ENCODE measurements around the gene PVR.

The PVR gene

GRCh38 chr19:44689290-44690130 lies 45.8 kb downstream of the PVR start (continued):
- TF ChIP-seq SP3 (tag by site-specific recombination; IDR thresholded peaks at IDR 0.05) = peak; percentile 34; the same call in 1 of the 2 replicates
- no peak for TF ChIP-seq ZFP37 (tag by site-specific recombination; IDR thresholded peaks at IDR 0.05)
- TF ChIP-seq ZNF184 (tag by site-specific recombination; IDR thresholded peaks at IDR 0.05) = no peak
- TF ChIP-seq REPIN1 (tag by site-specific recombination; IDR thresholded peaks at IDR 0.05; ENCODE audit: low read depth) = no peak
- TF ChIP-seq ZNF16 (tag by site-specific recombination; IDR thresholded peaks at IDR 0.05; ENCODE audit: low read depth) = peak; percentile 84
- TF ChIP-seq ZNF654 (tag by site-specific recombination; IDR thresholded peaks at IDR 0.05; ENCODE audit: low read depth) = peak; percentile 86
- no peak for TF ChIP-seq ZNF670 (tag by site-specific recombination; IDR thresholded peaks at IDR 0.05; ENCODE audit: low read depth)
- TF ChIP-seq ZNF391 (tag by site-specific recombination; IDR thresholded peaks at IDR 0.05; ENCODE audit: borderline replicate concordance, low read depth) = 0 out of 2 replicates have a peak, but pooled peaks have one; percentile 22

- Histone ChIP-seq H3K4me1 (ENCODE audit: control insufficient read depth, insufficient read depth, low read length) (no peaks in the 10 kb centered on the region), H3K36me3 (ENCODE audit: control insufficient read depth in 2 of 2, insufficient read depth in 1 of 2, low read length in 2 of 2) (no peaks in the 10 kb centered on the region), H3K9me3 (ENCODE audit: control insufficient read depth, insufficient read depth, low read depth, low read length) (no peaks in the 10 kb centered on the region), H3K4me3 (ENCODE audit: low read depth, low read length) (no peak overlapping the region), H3K27ac (ENCODE audit: extremely low read depth, low read depth, low read length) (no peak overlapping the region)
- TF ChIP-seq PATZ1 (tag by site-specific recombination; IDR thresholded peaks at IDR 0.05) = no peak
- no peak for TF ChIP-seq ZXDB (tag by site-specific recombination; IDR thresholded peaks at IDR 0.05)
- no peak for TF ChIP-seq PRDM4 (tag by site-specific recombination; IDR thresholded peaks at IDR 0.05)
- no peak for TF ChIP-seq ZNF626 (tag by site-specific recombination; IDR thresholded peaks at IDR 0.05)
- ChIA-PET POLR2A (interaction anchor here (1.4 kb wide), 1 partner anchor 81 kb away, joined by 5 read pairs; no protein-coding TSS in a partner anchor), CTCF (interaction anchor here (0.6 to 7.9 kb wide), 25 partner anchors 10 to 264 kb away, joined by 3 to 106 read pairs (median 6); partner anchors contain the start of gene BCAM)
Observed at GRCh38 chr19:44690131-44690440, 46.4 kb downstream of the PVR start.

GRCh38 chr19:44692379-44692721 lies 48.6 kb downstream of the PVR start:
- POLR2A ChIA-PET = no interaction called here
- CTCF ChIA-PET = interaction anchor here (0.6 to 7.9 kb wide), 3 partner anchors 14 to 122 kb away, joined by 3 to 106 read pairs (median 4); no protein-coding TSS in a partner anchor
- Histone ChIP-seq H3K36me3 (ENCODE audit: control insufficient read depth in 2 of 2, insufficient read depth in 1 of 2, low read length in 2 of 2) (no peaks in the 10 kb centered on the region), H3K27ac (ENCODE audit: extremely low read depth, low read depth, low read length) (no peak overlapping the region), H3K9me3 (ENCODE audit: control insufficient read depth, insufficient read depth, low read depth, low read length) (no peaks in the 10 kb centered on the region), H3K4me1 (ENCODE audit: control insufficient read depth, insufficient read depth, low read length) (no peaks in the 10 kb centered on the region), H3K4me3 (ENCODE audit: low read depth, low read length) (no peak overlapping the region)
- TF ChIP-seq OVOL3 (tag by site-specific recombination; IDR thresholded peaks at IDR 0.05) (no peak), ZNF350 (tag by site-specific recombination; IDR thresholded peaks at IDR 0.05) (no peak), SETDB1 (IDR thresholded peaks at IDR 0.05; ENCODE audit: insufficient read length, low read length) (no peak), ZNF423 (tag by site-specific recombination; IDR thresholded peaks at IDR 0.05) (no peak), TRIM28 (IDR thresholded peaks at IDR 0.05; ENCODE audit: borderline replicate concordance, low read length) (no peak), ZSCAN23 (tag by site-specific recombination; IDR thresholded peaks at IDR 0.05) (no peak), ZNF645 (tag by site-specific recombination; IDR thresholded peaks at IDR 0.05) (no peak), ZNF335 (tag by site-specific recombination; conservative IDR thresholded peaks at IDR 0.05) (no peak), ZNF146 (tag by site-specific recombination; IDR thresholded peaks at IDR 0.05) (no peak), SP7 (tag by site-specific recombination; IDR thresholded peaks at IDR 0.05) (no peak), ZNF488 (tag by site-specific recombination; IDR thresholded peaks at IDR 0.05) (no peak), ZNF394 (tag by site-specific recombination; IDR thresholded peaks at IDR 0.05; ENCODE audit: borderline replicate concordance) (no peak), ZNF23 (tag by site-specific recombination; IDR thresholded peaks at IDR 0.05; ENCODE audit: borderline replicate concordance) (no peak), ZNF18 (tag by site-specific recombination; IDR thresholded peaks at IDR 0.05) (no peak)

Data from HEK293 (cell line).